ENCODE results near the gene RNASE9. TPM values are rescaled to one million over a fixed set of nuclear protein-coding genes. Genes with fewer than 3 reads are reported as not detected.
A peak's percentile ranks its signal among the peaks of the same experiment; 100 is the strongest.

Gene RNASE9
- total RNA-seq, 1 donor from 2014 or later, result not detected

DNA sequence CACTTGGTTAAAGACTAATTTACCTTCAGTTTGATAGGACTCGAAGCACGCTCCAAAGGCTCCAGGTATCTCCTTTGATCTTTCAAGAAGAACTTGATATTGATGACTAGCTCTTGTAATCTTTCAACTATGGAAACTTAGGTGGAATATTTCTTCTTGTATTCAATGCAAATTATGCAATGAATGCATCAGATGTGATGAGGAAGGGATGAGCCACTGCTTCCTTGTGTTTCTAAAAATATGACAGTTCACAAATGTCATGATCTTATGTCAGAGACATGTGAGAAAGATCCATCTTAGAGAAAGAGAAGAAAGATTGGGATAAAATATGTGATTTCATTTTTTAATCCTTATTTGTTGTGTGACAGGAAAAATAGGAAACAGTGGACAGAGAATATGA, 9.9 kb downstream of the RNASE9 start:
- TF ChIP-seq, protein P1, sequence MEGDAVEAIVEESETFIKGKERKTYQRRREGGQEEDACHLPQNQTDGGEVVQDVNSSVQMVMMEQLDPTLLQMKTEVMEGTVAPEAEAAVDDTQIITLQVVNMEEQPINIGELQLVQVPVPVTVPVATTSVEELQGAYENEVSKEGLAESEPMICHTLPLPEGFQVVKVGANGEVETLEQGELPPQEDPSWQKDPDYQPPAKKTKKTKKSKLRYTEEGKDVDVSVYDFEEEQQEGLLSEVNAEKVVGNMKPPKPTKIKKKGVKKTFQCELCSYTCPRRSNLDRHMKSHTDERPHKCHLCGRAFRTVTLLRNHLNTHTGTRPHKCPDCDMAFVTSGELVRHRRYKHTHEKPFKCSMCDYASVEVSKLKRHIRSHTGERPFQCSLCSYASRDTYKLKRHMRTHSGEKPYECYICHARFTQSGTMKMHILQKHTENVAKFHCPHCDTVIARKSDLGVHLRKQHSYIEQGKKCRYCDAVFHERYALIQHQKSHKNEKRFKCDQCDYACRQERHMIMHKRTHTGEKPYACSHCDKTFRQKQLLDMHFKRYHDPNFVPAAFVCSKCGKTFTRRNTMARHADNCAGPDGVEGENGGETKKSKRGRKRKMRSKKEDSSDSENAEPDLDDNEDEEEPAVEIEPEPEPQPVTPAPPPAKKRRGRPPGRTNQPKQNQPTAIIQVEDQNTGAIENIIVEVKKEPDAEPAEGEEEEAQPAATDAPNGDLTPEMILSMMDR (IDR thresholded peaks at IDR 0.05), result no peak
- no peak for DNase-seq (ENCODE audit: low spot score)
- Mint-ChIP-seq H3K27me3 (ENCODE audit: low read depth) (peaks cover 4% of the 10 kb centered on the region), H3K9me3 (ENCODE audit: low read depth) (no peaks in the 10 kb centered on the region), H3K4me3 (ENCODE audit: unreplicated experiment) (no peak overlapping the region), H3K36me3 (ENCODE audit: low read depth) (no peaks in the 10 kb centered on the region), H3K27ac (ENCODE audit: unreplicated experiment) (no peak overlapping the region), H3K4me1 (ENCODE audit: low read depth) (no peaks in the 10 kb centered on the region)

DNA sequence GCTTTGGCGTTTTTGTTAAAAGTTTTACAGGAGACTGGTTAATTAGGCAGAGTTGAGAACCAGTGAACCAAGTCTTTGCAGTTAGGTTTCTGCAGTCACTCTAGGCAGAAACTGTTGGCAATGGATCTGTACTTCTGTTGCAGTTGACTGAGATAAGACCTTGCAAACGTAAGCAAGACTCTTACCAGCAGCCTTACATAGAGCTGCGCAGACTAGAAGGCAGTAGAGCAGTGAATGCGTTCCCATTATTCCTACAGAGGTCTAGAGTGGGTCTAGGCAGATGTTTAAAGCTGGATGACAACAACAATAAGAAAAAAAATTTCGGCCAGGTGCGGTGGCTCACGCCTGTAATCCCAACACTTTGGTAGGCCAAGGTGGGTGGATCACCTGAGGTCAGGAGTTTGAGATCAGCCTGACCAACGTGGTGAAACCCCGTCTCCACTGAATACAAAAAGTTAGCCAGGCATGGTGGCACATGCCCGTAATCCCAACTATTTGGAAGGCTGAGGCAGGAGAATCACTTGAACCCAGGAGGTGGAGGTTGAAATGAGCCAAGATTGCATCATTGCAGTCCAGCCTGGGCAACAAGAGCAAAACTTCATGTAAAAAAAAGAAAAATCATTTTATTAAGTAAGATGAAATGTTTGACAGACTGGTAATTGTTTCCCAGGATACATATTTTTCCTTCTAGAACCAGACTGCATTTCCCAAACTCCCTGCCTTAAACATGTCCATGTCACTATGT, 12.3 kb downstream of the RNASE9 start:
- Mint-ChIP-seq H3K36me3 (ENCODE audit: low read depth) (no peaks in the 10 kb centered on the region), H3K4me3 (ENCODE audit: unreplicated experiment) (no peak overlapping the region), H3K27ac (ENCODE audit: unreplicated experiment) (no peak overlapping the region), H3K4me1 (ENCODE audit: low read depth) (no peaks in the 10 kb centered on the region), H3K27me3 (ENCODE audit: low read depth) (peaks cover 12% of the 10 kb centered on the region), H3K9me3 (ENCODE audit: low read depth) (no peaks in the 10 kb centered on the region)
- TF ChIP-seq, protein P1 (IDR thresholded peaks at IDR 0.05), result no peak
- no peak for DNase-seq (ENCODE audit: low spot score)

DNA sequence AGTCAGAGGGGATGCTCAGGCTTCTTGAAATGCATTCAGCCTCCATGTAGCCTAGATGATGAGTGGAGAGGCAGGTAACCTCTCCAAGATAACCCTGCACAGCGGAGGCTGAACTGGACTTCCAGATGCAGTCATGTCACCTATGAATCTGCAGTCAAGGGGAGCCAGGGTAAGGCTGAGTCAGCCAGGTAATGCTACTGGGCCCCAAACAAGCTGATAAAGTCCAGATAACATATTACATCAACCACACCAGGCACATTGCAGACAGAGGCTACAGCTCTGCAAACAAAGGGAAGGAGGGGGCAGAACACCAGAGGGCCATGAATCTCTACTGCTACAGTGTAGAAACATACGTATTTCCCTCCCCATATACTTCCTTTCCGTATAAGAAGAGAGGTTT, 14.0 kb downstream of the RNASE9 start:
- Mint-ChIP-seq H3K27ac (ENCODE audit: unreplicated experiment) (no peak overlapping the region), H3K4me1 (ENCODE audit: low read depth) (no peaks in the 10 kb centered on the region), H3K36me3 (ENCODE audit: low read depth) (no peaks in the 10 kb centered on the region), H3K9me3 (ENCODE audit: low read depth) (no peaks in the 10 kb centered on the region), H3K4me3 (ENCODE audit: unreplicated experiment) (no peak overlapping the region), H3K27me3 (ENCODE audit: low read depth) (peaks cover 12% of the 10 kb centered on the region)
- TF ChIP-seq, protein P1 (IDR thresholded peaks at IDR 0.05), result no peak
- DNase-seq (ENCODE audit: low spot score), result no peak

GRCh38 chr14:20539906-20540305, 20.9 kb downstream of the RNASE9 start:
- no peak overlapping the region for H3K27ac Mint-ChIP-seq (ENCODE audit: unreplicated experiment)
- no peaks in the 10 kb centered on the region for H3K36me3 Mint-ChIP-seq (ENCODE audit: low read depth)
- no peaks in the 10 kb centered on the region for H3K9me3 Mint-ChIP-seq (ENCODE audit: low read depth)
- peaks cover 18% of the 10 kb centered on the region for H3K27me3 Mint-ChIP-seq (ENCODE audit: low read depth)
- TF ChIP-seq, protein P1 (IDR thresholded peaks at IDR 0.05), result no peak
- DNase-seq (ENCODE audit: low spot score), result no peak
- H3K4me1 Mint-ChIP-seq (ENCODE audit: low read depth), result no peaks in the 10 kb centered on the region
- no peak overlapping the region for H3K4me3 Mint-ChIP-seq (ENCODE audit: unreplicated experiment)

DNA sequence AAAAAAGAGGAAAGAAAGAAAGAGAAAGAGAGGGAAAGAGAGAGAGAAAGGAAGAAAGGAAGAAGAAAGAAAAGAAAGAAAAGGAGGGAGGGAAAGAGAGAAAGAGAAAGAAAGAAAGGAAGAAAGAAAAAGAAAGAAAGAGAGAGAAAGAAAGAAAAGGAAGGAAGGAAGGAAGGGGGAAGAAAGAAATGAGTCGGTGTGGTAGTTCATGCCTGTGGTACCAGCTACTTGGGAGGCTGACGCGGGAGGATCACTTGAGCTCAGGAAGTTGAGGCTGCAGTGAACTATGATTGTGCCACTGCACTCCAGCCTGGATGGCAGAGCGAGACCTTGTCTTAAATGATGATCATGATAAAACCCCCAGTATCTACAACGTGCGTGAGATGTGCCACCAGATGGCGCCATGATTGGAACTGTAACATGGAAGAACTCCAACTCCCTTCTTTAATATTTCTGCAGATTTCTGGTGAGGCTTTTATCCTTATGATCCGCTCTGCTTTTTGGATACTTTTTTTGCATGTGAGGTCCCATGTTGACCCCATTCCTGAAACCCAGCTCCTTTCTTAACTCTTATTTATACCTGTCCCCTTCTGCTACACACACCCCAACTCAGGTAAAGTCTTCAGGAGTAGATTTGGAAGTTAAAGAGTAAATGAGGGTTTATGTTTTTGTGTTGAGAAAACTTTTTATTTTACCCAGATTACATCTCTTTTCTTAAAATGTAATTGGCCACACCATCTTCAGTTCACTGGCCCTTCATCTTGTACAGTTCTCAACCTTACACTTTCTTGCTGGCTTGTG, 29.9 kb downstream of the RNASE9 start:
- Mint-ChIP-seq H3K27ac (ENCODE audit: unreplicated experiment) (no peak overlapping the region), H3K9me3 (ENCODE audit: low read depth) (no peaks in the 10 kb centered on the region), H3K36me3 (ENCODE audit: low read depth) (no peaks in the 10 kb centered on the region), H3K4me3 (ENCODE audit: unreplicated experiment) (no peak overlapping the region), H3K27me3 (ENCODE audit: low read depth) (peaks cover 31% of the 10 kb centered on the region), H3K4me1 (ENCODE audit: low read depth) (no peaks in the 10 kb centered on the region)
- TF ChIP-seq, protein P1 (IDR thresholded peaks at IDR 0.05), result peak; percentile 86
- DNase-seq (ENCODE audit: low spot score), result no peak

Data from chondrocyte (in vitro differentiated cells).